GM19351 (cell line): ENCODE results near the gene EPHB6.

Source experiments
- ATAC-seq: cut with Tn5 transposase; IDR thresholded peaks from one replicate; pipeline ENCODE4 v1.9.1; 2021; ENCODE audit warnings: mild to moderate bottlenecking, moderate library complexity; ENCODE audit not compliant: unreplicated experiment

EPHB6 gene

DNA sequence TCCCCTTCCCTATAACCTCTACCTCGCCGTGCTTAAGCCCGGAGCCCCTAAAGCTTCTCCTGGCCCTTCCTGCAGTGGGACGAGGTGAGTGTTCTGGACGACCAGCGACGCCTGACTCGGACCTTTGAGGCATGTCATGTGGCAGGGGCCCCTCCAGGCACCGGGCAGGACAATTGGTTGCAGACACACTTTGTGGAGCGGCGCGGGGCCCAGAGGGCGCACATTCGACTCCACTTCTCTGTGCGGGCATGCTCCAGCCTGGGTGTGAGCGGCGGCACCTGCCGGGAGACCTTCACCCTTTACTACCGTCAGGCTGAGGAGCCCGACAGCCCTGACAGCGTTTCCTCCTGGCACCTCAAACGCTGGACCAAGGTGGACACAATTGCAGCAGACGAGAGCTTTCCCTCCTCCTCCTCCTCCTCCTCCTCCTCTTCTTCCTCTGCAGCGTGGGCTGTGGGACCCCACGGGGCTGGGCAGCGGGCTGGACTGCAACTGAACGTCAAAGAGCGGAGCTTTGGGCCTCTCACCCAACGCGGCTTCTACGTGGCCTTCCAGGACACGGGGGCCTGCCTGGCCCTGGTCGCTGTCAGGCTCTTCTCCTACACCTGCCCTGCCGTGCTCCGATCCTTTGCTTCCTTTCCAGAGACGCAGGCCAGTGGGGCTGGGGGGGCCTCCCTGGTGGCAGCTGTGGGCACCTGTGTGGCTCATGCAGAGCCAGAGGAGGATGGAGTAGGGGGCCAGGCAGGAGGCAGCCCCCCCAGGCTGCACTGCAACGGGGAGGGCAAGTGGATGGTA lies 9.2 kb downstream of the EPHB6 start:
- ATAC-seq: no peak

DNA sequence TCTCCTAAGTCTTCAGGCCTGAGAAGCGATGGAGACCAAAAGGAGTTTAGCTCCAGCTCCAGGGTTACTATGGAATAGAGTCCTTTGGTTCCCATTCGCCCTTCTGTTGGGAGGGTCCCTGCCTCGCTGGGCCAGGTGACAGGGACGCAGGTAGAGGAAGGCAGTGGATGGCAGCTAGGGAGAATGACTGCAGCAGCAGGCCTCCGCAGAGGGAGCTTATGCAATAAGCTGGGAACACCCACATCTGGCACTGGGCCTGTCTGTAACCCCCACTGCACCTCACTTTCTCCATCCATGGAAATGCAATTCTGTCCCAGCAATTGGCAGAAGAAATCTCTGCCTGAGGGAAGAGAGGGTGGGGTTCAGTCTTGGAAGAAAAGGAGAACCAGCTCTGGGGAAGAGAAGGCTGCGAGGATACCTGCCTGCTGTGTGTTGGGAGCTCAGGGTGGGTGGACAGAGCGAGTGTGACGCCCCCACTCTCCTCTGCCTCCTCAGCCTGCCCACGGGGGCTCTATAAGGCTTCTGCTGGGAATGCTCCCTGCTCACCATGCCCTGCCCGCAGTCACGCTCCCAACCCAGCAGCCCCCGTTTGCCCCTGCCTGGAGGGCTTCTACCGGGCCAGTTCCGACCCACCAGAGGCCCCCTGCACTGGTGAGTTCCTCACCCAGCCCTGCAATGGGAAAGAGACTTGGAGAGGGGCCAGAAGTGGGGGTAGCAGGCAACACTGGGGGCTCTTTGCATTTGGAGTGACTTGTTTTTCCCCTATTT lies 10.3 kb downstream of the EPHB6 start:
- no peak for ATAC-seq

DNA sequence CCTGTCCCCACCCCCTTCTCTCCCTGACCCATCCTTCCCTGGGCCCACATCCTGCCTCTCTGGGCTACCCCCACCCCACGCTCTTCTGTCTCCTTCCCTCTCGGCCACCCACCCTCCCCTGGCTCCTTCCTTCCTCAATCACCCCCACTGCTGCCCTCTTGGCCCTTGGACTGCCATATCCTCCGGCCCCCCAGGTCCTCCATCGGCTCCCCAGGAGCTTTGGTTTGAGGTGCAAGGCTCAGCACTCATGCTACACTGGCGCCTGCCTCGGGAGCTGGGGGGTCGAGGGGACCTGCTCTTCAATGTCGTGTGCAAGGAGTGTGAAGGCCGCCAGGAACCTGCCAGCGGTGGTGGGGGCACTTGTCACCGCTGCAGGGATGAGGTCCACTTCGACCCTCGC lies 10.9 kb downstream of the EPHB6 start:
- no peak for ATAC-seq

DNA sequence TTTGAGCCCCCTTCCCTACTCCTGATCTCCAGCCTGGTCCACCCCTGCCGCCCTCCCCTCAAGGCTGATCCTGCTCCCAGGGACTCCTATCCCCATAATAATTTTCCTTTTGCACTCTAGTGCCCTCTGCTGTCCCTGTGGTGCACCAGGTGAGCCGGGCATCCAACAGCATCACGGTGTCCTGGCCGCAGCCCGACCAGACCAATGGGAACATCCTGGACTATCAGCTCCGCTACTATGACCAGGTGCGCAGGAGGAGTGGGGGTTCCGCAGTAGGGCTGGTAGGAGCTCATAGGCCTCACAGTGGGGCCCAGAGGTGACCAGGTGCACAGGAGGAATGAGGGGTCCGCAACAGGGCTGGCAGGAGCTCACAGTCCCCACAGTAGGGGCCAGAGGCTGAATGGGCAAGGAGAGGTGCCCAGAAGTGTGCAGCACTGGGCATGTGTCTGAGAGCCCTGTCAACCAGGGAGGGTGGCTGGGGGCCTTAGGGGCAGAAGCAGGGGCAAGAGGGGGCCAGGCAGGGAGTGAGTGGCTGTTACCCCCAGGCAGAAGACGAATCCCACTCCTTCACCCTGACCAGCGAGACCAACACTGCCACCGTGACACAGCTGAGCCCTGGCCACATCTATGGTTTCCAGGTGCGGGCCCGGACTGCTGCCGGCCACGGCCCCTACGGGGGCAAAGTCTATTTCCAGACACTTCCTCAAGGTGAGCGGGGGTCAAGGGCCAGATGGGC lies 11.7 kb downstream of the EPHB6 start:
- no peak for ATAC-seq

DNA sequence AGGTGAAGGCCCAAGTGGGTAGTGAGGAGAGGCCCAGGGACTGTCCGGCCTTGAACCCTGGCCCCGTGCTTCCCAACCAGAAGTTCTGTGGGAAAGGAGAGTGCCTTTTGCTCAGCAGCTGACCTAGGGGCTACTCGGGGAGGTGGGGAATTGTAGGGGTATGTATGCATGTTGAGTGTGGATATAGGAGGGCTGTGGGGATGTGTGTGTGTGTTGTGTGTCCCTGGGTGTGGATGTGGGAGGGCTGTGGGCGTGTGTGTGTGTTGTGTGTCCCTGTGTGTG lies 12.2 kb downstream of the EPHB6 start:
- ATAC-seq: no peak

DNA sequence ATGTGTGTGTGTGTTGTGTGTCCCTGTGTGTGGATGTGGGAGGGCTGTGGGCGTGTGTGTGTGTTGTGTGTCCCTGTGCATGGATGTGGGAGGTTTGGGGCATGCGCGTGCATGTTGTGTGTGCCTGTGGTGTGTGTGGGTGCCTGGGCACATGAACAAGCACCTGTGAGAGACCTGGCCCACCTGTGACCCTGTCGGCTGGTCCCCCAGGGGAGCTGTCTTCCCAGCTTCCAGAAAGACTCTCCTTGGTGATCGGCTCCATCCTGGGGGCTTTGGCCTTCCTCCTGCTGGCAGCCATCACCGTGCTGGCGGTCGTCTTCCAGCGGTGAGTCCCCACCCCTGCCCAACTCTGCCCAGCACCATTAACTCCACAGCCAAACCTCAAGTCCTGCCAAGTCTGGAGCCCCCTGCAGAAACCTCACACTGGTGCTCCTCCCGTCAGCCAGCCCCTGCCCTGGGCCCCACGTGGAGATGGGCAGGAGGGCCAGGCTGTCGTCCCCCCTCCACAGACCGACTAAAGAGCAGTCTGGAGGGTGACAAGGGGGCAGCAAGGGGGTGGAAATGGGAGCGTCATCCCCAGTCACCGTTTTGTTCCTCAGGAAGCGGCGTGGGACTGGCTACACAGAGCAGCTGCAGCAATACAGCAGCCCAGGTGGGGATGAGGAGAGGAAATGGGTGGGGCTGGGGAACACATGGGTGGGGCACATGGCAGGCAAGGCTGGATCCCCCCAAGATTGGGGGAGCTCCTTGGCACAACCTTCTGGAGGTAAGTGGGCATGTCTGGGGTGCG lies 12.7 kb downstream of the EPHB6 start:
- no peak for ATAC-seq

DNA sequence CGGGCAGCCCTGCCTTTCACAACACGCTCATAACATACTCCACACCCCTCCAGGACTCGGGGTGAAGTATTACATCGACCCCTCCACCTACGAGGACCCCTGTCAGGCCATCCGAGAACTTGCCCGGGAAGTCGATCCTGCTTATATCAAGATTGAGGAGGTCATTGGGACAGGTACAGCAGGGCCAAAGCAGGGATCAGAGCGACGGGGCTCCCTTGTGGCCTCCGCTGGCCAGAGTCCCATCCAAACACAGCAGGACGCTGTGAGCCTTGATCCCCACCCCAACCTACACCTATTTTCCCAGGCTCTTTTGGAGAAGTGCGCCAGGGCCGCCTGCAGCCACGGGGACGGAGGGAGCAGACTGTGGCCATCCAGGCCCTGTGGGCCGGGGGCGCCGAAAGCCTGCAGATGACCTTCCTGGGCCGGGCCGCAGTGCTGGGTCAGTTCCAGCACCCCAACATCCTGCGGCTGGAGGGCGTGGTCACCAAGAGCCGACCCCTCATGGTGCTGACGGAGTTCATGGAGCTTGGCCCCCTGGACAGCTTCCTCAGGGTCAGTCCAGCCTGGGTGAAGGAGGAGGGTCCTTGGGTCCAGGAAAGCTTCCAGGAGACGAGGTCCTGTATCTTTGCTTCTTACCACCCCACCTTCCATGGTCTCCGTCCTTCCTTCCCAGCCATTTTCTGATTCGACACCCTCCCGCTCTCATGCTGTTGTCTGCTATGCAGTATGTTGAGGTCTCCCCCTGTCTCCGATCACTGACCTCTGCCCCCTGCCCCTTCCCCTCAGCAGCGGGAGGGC lies 13.5 kb downstream of the EPHB6 start:
- ATAC-seq: no peak

DNA sequence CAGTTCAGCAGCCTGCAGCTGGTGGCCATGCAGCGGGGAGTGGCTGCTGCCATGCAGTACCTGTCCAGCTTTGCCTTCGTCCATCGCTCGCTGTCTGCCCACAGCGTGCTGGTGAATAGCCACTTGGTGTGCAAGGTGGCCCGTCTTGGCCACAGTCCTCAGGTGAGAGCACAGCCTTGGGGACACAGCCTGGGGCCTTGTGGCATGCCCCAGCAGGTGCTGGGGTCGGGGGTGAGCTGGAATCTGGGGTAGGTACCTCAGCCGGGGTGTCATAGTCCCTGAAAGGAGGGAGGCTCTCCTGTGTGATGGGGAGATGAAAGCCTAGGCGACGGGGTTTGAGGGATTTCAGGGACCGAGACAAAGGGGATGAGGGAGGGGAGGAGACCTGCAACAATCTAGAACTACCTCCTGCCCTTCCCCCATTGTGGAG lies 14.1 kb downstream of the EPHB6 start:
- no peak for ATAC-seq

DNA sequence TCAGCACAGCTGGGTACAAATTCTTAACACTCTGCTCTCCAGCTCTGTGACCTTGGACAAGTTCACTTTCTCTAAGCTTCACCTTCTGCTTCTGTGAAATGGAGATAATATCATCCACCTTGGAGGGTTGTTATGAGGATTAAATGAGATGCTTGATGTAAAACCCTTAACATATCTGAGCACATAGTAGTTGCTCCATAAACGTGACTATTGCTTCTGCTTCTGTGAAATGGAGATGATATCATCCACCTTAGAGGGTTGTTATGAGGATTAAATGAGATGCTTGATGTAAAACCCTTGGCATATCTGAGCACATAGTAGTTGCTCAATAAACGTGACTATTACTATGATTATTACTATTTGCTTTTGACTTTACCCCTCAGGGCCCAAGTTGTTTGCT lies 14.6 kb downstream of the EPHB6 start:
- ATAC-seq: no peak

DNA sequence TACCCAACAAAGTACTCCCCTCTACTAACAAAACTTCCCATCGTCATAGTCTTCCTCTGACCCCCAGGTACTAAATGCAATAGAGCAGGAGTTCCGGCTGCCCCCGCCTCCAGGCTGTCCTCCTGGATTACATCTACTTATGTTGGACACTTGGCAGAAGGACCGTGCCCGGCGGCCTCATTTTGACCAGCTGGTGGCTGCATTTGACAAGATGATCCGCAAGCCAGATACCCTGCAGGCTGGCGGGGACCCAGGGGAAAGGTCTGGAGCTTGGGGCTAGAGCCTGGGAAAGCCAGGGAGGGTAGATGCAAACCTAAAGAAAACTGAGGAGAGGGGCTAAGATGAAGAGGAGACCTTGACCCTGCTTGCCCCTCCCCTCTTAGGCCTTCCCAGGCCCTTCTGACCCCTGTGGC lies 15.3 kb downstream of the EPHB6 start:
- no peak for ATAC-seq

DNA sequence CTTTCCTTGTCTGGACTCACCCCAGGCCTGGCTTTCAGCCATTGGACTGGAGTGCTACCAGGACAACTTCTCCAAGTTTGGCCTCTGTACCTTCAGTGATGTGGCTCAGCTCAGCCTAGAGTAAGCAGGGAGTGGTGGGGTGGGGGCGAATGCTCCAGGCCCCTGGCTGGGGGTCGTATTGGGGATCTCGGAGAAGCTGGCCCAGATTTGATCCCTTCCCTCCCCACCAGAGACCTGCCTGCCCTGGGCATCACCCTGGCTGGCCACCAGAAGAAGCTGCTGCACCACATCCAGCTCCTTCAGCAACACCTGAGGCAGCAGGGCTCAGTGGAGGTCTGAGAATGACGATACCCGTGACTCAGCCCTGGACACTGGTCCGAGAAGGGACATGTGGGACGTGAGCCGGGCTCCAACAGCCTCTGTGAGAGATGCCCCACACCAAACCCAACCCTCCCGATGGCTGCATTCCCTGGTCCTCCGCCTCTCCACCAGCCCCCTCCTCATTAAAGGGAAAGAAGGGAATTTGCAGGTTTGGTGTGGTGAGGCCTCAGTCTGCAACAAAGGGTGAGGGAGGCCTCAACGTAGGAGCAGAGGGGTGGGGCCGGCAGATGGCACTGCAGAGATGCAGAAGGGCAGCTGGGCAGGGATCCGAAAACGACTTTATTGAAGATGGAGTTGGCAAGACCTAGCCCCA lies 15.8 kb downstream of the EPHB6 start:
- ATAC-seq: no peak

DNA sequence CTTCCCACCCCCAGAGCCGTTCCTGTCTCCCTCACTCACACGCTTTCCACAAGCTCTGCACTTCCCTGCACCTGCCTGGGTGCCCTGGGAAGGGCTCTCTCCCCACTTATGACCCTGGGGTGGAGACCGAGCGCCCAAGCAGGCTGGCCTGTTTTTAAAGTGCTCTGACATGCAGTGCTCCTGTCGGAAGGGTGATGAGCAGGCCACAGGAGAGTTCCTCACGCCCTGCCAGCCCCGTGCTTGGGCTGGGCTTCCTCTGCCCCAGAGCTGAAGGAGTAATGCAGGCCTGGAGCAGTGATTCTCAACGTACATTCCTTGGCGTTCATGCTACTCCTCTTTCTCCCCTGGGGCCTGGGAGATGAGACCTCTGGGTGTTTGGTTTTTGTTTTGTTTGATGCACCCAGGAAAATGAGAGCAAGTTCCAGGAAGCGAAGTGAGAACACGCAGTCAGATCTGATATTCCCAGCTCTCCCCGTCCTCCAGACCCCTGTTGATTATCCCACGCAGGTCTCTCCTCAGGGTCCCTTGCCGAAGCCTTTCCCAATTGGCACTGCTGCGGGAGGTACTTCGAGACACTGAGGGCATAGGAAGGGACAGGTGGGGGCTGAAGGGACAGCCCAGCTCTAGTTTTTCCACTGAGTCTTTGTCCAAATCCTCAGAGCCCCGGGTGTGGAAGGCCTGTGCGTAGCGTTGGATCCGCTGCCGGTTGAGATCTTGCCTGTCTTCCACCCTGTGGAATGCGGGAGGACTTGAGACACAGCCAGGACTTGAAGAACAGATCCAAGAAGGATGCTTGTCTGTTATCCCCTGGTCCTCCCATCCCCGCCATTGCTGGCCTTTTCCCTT lies 16.6 kb downstream of the EPHB6 start:
- no peak for ATAC-seq

DNA sequence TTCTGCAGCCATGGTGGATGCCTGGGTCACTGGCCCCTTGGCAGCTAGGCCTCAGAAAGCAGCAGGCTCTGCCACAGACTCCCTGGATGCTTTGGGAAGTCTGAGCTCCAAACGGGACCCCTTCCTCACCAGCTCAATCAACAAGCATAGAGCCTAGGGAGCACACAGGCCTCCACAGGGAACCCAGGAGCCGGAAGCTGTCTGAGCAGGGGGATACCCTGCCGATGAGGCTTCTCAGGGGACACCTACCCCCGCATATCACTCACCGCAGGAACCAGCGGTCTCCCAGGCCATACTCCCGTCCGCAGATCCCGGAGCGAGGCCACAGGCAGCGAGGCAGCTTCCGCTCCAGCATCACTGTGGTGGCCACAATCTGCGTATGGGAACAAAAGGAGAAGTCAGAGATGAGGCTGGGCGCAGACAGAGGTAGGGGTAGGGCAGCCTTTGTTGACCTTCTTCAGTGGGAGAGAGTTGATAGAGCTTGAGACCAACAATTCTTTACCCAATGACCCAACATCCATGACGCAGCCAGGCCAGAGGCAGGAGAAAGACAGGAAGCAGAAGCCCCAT lies 17.3 kb downstream of the EPHB6 start:
- ATAC-seq: no peak

DNA sequence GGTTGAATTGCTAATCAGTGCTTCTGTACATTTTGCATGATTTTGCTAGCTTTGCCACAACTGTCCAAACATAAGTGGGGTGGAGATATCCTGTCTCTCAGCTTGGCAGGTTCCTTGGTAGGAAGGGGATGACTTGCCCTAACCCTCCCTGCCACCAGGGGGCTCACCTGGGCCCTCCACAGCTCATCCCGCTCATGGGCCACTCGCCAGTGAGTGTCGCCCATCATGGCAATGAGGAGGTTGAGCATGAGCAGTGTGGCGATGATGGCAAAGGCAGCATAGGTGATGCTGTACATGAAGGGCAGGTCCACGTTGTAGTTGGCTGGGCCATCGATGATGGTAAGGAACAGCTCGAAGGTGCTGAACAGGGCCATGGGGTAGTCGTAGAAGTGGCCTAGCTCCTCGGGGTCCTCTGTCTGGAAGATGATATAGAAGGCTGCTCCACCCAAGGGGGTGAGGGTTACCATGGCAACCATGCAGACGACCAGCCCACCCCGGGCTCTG lies 18.5 kb downstream of the EPHB6 start:
- ATAC-seq: peak; percentile 92

DNA sequence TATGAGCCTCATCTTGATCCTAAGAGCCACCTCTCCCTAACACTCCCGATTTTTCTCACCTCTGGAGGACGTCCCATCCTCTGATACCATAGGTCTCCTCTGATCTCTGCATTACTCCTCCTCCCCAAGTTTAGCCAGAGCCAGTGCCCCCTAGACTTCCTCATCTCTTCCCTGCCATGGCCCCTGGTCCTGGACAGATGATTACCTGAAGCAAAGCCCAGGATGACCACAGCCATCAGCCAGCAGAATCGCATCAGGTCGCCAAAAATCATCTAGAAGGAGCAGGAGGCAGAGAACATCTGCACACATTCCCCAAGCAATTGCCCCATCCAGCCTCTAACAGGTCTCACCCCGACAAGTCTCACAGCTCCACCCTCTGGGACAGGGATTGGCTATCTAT lies 19.0 kb downstream of the EPHB6 start:
- ATAC-seq: no peak

DNA sequence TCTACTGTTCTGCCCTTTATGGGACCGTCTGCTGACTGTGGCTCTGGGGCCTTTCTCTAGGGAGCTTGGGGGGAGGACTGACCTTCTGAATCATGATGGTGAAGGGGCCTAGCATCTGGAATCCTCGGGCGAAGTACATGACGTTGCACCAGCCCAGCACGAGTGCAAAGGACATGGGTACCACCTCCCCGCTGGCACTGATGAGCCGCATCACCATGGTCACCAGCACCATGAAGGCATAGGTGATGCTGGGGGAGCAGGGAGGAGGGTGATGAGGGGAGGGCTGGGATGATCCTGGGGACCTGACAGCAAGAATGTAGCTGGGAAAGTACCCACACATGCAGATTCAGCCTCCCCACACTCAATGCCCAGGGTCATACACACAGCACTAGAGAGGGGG lies 19.5 kb downstream of the EPHB6 start:
- no peak for ATAC-seq

DNA sequence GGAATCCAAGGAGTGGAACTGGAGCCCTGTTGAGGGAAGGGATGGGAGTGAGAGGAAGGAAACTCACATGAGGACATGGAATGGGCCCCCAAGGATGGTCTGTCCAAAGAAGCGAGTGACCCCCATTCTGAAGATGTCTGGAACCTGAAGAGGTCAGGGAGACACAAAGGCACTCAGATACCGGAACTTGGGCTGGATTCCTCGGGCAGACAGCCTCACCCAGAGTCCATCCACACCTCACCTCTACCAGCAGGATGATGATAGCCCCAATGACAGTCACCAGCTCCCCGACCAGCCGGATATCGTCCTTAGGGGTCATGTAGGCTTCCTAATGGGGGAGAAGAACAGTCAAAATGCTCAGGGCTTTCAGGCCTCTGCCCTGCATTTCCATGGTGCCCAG lies 20.0 kb downstream of the EPHB6 start:
- no peak for ATAC-seq

DNA sequence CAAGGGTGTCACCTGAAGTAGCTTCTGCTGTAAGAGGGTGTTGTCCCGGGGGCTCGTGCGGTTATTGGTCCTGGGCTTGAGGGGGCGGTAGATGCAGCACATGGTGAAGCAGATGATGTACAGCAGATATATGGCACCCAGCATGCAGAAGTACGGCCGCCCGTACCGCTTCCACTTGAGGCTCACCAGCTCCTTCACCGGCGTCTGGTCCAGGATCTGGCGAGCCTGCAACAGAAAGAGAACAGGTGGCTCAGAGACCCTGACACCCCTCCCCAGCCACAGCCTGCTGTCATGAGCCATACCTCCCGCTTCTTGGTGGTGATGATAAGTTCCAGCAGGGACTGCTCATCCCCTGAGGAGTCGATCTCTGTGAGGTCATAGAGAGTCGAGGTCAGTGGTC lies 20.6 kb downstream of the EPHB6 start:
- no peak for ATAC-seq
